GM13976 (cell line): Measurements from ENCODE around the gene CREG2.

Experiments
- DNase-seq: peaks from one replicate; pipeline ENCODE4 v3.0.0; 2012; ENCODE audit warnings: low spot score
- CTCF ChIP-seq: IDR thresholded peaks from 2 replicates; pipeline ENCODE4 v1.5.1; 2012; ENCODE audit warnings: borderline replicate concordance, mild to moderate bottlenecking; ENCODE audit not compliant: insufficient read depth; ENCODE audit errors: extremely low read depth, missing control alignments, control extremely low read depth
- in situ Hi-C: fragments of 300-500 bp; cut with MboI; formaldehyde crosslinking; loops from one replicate; pipeline ENCODE4 v1.12.0; 2022; ENCODE audit warnings: low sequenced_read_pairs, mixed read lengths, inconsistent platforms; ENCODE audit not compliant: unreplicated experiment

The CREG2 gene

GRCh38 chr2:101410746-101411145 lies 23.4 kb upstream of the CREG2 start:
- DNase-seq = no peak
- TF ChIP-seq CTCF = no peak
- in situ Hi-C loops = loop anchor here (25.0 kb wide), 1 partner anchor 427 kb away; no protein-coding TSS in a partner anchor

GRCh38 chr2:101410114-101410513 lies 22.8 kb upstream of the CREG2 start:
- in situ Hi-C loops = loop anchor here (25.0 kb wide), 1 partner anchor 427 kb away; no protein-coding TSS in a partner anchor
- no peak for TF ChIP-seq CTCF
- DNase-seq = no peak

GRCh38 chr2:101409699-101410098 lies 22.4 kb upstream of the CREG2 start:
- in situ Hi-C loops = loop anchor here (25.0 kb wide), 1 partner anchor 428 kb away; no protein-coding TSS in a partner anchor
- DNase-seq = no peak
- TF ChIP-seq CTCF = no peak

GRCh38 chr2:101408925-101409324 lies 21.6 kb upstream of the CREG2 start:
- DNase-seq = no peak
- TF ChIP-seq CTCF = no peak
- in situ Hi-C loops = loop anchor here (25.0 kb wide), 1 partner anchor 428 kb away; no protein-coding TSS in a partner anchor

GRCh38 chr2:101405351-101405899 lies 18.1 kb upstream of the CREG2 start:
- in situ Hi-C loops = loop anchor here (25.0 kb wide), 1 partner anchor 432 kb away; no protein-coding TSS in a partner anchor
- no peak for TF ChIP-seq CTCF
- DNase-seq = no peak

- in situ Hi-C loops = loop anchor here (25.0 kb wide), 1 partner anchor 434 kb away; no protein-coding TSS in a partner anchor
- DNase-seq = no peak
- TF ChIP-seq CTCF = no peak
Measured at GRCh38 chr2:101403745-101404144, 16.4 kb upstream of the CREG2 start.
